ENCODE measurements around the gene DMKN. TPM values are rescaled to one million over a fixed set of nuclear protein-coding genes. Genes with fewer than 3 reads are reported as not detected.
A peak's percentile ranks its signal among the peaks of the same experiment; 100 is the strongest.

The DMKN gene
- total RNA-seq, 4 donors from 2014 or later: 164 to 348 (median 213) TPM

DNA sequence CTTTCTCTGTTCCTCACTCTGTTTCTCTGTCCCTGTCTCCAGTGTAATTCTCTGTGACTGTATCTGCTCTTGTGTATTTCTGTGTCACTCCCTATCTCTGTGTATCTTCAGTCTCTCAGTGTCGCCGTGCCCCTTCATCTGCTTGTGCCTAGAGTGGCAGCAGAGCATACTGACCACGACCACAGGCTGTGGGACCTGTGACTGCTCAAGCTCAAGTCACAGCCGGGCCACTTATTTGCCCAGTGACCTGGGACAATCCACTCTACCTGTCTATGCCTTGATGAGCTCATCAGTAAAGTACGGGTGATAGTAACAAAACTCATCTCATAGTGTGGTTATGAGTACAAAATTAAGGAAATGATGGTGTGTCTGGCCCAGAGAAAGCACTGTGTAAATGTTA, 40.6 kb upstream of the DMKN start:
- Histone ChIP-seq H3K4me1 (peaks cover 24 to 72% of the 10 kb centered on the region in 2 donors), H3K36me3 (no peaks in the 10 kb centered on the region), H3K27ac (no peak overlapping the region), H3K4me3 (replicated peaks in 1 of 3) (no peak overlapping the region), H3K9me3 (no peaks in the 10 kb centered on the region), H3K27me3 (peaks cover 7% of the 10 kb centered on the region)
- no peak for TF ChIP-seq CTCF (IDR thresholded peaks at IDR 0.05)
- no peak for TF ChIP-seq POLR2A (IDR thresholded peaks at IDR 0.05)
- WGBS, 2 donors: 27 to 30% methylated on average over 5 of the region's 5 CpGs
- DNase-seq: peak; percentile 76 to 80
- intact Hi-C loops (cut with DNase I): no loop called here

DNA sequence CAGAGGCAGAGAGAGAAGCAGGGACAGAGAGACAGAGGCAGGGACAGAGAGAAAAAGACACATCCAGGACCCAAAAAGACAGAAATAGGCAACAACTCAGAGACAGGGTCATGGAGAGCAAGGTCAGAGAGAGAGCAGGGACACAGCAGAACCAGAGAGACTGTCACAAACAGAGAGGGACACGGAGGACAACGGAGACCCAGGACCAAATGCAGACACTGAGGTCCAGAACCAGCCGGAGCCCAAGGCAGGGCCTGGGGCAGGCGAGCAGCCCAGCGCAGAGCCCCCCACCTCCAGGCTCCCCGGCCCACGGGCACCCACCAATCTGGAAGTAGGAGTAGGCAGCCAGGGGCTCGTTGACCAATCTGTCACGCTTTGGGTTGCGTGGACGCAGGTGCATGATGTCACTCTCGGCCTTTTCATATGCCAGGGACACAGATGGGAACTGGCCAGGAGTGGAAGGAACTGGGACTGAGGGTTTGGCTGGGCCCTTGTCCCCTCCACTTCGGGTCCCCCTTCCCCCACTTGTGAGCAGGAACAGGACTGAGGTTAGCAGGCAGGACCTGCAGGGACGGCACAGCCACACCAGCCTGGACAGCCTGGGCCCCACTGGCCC, 40.0 kb upstream of the DMKN start:
- WGBS, 2 donors: 74 to 76% methylated on average over 10 to 14 of the region's 14 CpGs

GRCh38 chr19:35552534-35553384, 39.3 kb upstream of the DMKN start:
- Histone ChIP-seq H3K27me3 (no peaks in the 10 kb centered on the region), H3K9me3 (no peaks in the 10 kb centered on the region), H3K4me3 (replicated peaks in 1 of 3) (no peak overlapping the region), H3K27ac (no peak overlapping the region), H3K4me1 (peaks cover 20 to 66% of the 10 kb centered on the region in 2 donors), H3K36me3 (no peaks in the 10 kb centered on the region)
- intact Hi-C loops (cut with DNase I): no loop called here
- WGBS, 2 donors: 75 to 80% methylated on average over 11 to 13 of the region's 13 CpGs
- TF ChIP-seq POLR2A (IDR thresholded peaks at IDR 0.05) (no peak), CTCF (IDR thresholded peaks at IDR 0.05) (no peak)
- no peak for DNase-seq

More for the DNA sequence above, 40.0 kb upstream of the DMKN start:
- H3K9me3 ChIP-seq: no peaks in the 10 kb centered on the region
- no peak overlapping the region for H3K27ac ChIP-seq
- no peak for TF ChIP-seq CTCF (IDR thresholded peaks at IDR 0.05)
- no peak for TF ChIP-seq POLR2A (IDR thresholded peaks at IDR 0.05)
- no peaks in the 10 kb centered on the region for H3K36me3 ChIP-seq
- H3K4me3 ChIP-seq (replicated peaks in 1 of 3): no peak overlapping the region
- H3K4me1 ChIP-seq: peaks cover 26 to 74% of the 10 kb centered on the region in 2 donors
- H3K27me3 ChIP-seq: peaks cover 2% of the 10 kb centered on the region
- intact Hi-C loops (cut with DNase I): no loop called here
- no peak for DNase-seq

GRCh38 chr19:35551091-35551810, 37.8 kb upstream of the DMKN start:
- intact Hi-C loops (cut with DNase I): no loop called here
- Histone ChIP-seq H3K36me3 (no peaks in the 10 kb centered on the region), H3K4me3 (replicated peaks in 1 of 3) (no peak overlapping the region), H3K9me3 (no peaks in the 10 kb centered on the region), H3K27me3 (no peaks in the 10 kb centered on the region), H3K4me1 (peaks cover 26 to 76% of the 10 kb centered on the region in 2 donors), H3K27ac (peak overlapping the region; percentile 38 to 93 (median 87))
- peak; percentile 94 to 97 for DNase-seq
- TF ChIP-seq POLR2A (IDR thresholded peaks at IDR 0.05) (no peak), CTCF (IDR thresholded peaks at IDR 0.05) (no peak)
- 49 to 66% methylated on average over 20 to 21 of the region's 21 CpGs for WGBS, 2 donors
